GM19438 (cell line): ENCODE measurements around the gene CSTF1.
"Not testable (repeated sequence)": the region's sequence is repeated elsewhere in the genome, so short reads cannot be mapped to it uniquely, and the experiment has no call there.

Source experiments
- ATAC-seq: cut with Tn5 transposase; IDR thresholded peaks from one replicate; pipeline ENCODE4 v1.9.1; 2021; ENCODE audit warnings: low read depth; ENCODE audit not compliant: unreplicated experiment

CSTF1 gene

GRCh38 chr20:56368351-56369134, 23.9 kb upstream of the CSTF1 start:
- no peak for ATAC-seq

- ATAC-seq = no peak
These were observed 23.3 kb upstream of the CSTF1 start for GRCh38 chr20:56369179-56369578.

GRCh38 chr20:56371977-56372376, 20.5 kb upstream of the CSTF1 start:
- ATAC-seq = no peak

GRCh38 chr20:56372850-56373249, 19.6 kb upstream of the CSTF1 start:
- no peak for ATAC-seq

GRCh38 chr20:56373942-56374341, 18.5 kb upstream of the CSTF1 start:
- no peak for ATAC-seq

GRCh38 chr20:56376331-56376730, 16.1 kb upstream of the CSTF1 start:
- no peak for ATAC-seq

GRCh38 chr20:56378386-56378785, 14.1 kb upstream of the CSTF1 start:
- no peak for ATAC-seq

GRCh38 chr20:56380375-56380774, 12.1 kb upstream of the CSTF1 start:
- ATAC-seq = no peak

GRCh38 chr20:56381501-56381900, 10.9 kb upstream of the CSTF1 start:
- ATAC-seq = no peak

- ATAC-seq = no peak
These were observed 9.7 kb upstream of the CSTF1 start for GRCh38 chr20:56382696-56383095.

- ATAC-seq = no peak
These were observed 9.1 kb upstream of the CSTF1 start for GRCh38 chr20:56383334-56383733.

GRCh38 chr20:56385130-56385529, 7.3 kb upstream of the CSTF1 start:
- no peak for ATAC-seq

GRCh38 chr20:56386219-56386618, 6.2 kb upstream of the CSTF1 start:
- ATAC-seq = no peak

GRCh38 chr20:56388882-56389281, 3.6 kb upstream of the CSTF1 start:
- ATAC-seq = no peak

GRCh38 chr20:56389807-56390206, 2.6 kb upstream of the CSTF1 start:
- no peak for ATAC-seq

- ATAC-seq = not testable (repeated sequence)
These were observed 2.0 kb upstream of the CSTF1 start for GRCh38 chr20:56390396-56390795.

- no peak for ATAC-seq
These were observed 1.4 kb upstream of the CSTF1 start for GRCh38 chr20:56391037-56391436.

- peak; percentile 44 for ATAC-seq
These were observed 781 bp upstream of the CSTF1 start for GRCh38 chr20:56391596-56392131.

GRCh38 chr20:56392881-56393482, 537 bp downstream of the CSTF1 start:
- no peak for ATAC-seq

GRCh38 chr20:56393653-56394052, 1.2 kb downstream of the CSTF1 start:
- no peak for ATAC-seq

GRCh38 chr20:56395166-56395565, 2.7 kb downstream of the CSTF1 start:
- ATAC-seq = no peak
